HG03103 (cell line): Measurements from ENCODE around the gene RPS19.
"Not testable (repeated sequence)": the region's sequence is repeated elsewhere in the genome, so short reads cannot be mapped to it uniquely, and the experiment has no call there.

Experiments
- ATAC-seq: cut with Tn5 transposase; IDR thresholded peaks from one replicate; pipeline ENCODE4 v1.9.1; 2021; ENCODE audit warnings: low read depth; ENCODE audit not compliant: unreplicated experiment

Gene RPS19

DNA sequence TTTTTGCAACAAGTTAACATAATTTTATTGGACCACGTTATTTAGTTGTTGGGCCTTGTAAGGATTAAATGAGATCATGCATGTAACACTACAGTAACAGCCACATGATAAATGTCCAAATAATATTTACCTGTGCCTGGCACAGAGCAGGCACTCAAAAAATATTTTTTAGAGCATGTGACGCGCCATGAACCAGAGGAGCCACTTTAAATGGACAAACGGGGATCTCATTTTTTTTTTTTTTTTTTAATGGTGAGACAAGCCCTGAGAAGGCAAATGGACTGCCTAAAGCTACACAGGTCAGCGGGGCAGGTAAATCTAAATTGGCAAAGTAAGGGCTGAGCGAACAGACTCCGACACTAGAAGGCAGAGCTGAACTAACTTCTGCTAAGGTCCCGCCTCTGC is 840 bp upstream of the RPS19 start:
- no peak for ATAC-seq

- no peak for ATAC-seq
Measured at GRCh38 chr19:41860419-41861115, 512 bp downstream of the RPS19 start.

GRCh38 chr19:41861116-41861768 is 1.2 kb downstream of the RPS19 start:
- ATAC-seq = no peak

- no peak for ATAC-seq
Measured at GRCh38 chr19:41861846-41862245, 1.8 kb downstream of the RPS19 start.

- ATAC-seq = no peak
Measured at GRCh38 chr19:41862445-41862986, 2.5 kb downstream of the RPS19 start.

DNA sequence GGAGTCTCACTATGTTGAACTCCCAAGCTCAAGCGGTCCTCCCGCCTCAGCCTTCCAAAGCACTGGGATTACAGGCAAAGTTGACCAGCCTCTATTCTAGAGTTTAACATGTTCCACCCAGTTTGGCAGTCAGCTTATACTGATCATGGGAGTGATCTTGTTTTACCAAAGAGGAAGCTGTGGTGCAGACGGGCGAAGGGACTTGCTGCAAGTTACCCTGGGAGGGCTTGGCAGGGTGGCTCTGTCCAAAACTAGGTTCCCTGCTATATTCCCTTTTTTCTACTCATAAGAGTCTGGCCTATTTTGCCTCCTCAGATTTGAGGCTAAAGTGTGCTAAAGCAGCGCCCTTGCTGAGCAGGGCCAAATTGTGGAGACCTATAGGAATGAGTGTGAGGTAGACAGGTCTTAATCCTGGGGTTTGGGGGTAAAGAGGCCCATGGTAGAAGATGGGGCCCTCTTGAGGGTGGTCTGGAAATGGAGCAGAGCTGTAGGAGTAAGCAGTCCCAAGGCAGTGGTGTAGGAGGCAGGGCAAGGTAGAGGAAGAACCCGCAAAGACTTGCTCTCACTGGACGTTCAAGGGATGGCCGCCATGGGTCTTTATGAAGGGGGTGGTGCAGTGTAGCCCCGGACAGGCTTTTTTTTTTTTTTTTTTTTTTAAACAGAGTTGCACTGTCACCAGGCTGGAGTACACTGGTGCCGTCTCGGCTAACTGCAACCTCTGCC is 3.3 kb downstream of the RPS19 start:
- no peak for ATAC-seq

DNA sequence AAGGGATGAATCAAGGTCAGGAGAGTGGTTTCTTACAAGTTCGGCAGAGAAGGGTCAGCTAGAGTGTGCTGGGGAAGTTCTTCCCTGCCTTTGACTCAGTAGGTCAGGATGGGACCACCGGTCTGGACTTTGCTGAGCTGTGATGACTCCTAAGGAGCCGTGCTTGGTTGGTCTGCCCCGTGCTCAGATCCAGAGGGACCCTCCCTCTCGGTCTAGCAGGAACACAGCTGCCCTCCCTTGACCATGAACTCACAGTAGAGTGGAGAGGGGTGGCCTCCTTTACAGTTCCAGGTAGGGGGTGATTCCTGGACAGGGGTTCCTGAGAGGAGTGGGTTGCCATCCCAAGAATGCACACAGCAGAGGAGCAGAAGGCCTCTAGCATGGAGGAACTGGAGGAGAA is 4.3 kb downstream of the RPS19 start:
- no peak for ATAC-seq

DNA sequence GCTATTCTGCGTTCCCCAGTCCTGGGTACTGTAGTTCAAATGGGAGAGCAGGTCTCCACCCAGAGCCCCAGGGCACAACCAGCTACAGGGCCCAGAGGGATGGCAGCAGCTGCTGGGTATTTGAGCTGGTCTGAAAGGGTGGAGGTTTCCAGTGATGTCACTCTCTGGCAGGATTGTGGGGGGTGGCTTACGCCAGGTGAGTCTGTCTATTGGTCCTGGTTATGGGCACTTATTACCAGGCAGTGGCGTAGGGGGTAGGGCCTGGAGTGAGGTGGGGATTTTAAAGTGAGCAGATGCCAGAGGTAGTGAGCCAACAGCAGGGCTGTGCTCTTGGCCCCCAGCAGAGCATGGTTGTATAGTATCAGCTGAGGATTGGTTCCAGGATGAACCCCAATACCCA is 6.2 kb downstream of the RPS19 start:
- ATAC-seq = no peak

GRCh38 chr19:41868120-41868988 is 8.3 kb downstream of the RPS19 start:
- ATAC-seq = no peak

- no peak for ATAC-seq
Measured at GRCh38 chr19:41868989-41869300, 8.9 kb downstream of the RPS19 start.

GRCh38 chr19:41869374-41869955 is 9.4 kb downstream of the RPS19 start:
- no peak for ATAC-seq

DNA sequence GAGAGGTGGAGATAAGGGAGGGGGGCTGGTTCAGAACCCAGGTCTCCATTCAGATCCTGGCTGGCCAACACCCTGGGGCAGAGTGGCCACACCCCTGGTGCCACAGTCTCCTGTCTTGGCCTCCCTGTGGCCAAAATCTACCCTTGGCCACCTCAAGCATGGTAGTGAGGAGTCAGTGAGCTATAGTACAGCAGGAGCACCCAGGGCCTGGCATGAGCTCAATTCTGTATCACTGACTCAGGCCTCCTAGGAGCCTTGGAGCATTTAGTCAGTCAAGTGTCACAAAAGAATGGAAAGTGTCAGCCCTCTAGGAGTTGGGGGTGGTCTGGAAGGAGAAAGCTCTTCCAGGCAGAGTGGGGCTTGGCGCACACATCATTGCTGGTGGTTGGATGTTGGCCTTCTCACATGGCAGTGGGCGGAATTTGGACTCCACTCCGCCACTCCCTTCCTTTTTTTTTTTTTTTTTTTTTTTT is 10.4 kb downstream of the RPS19 start:
- ATAC-seq = no peak

- no peak for ATAC-seq
Measured at GRCh38 chr19:41871573-41872383, 11.7 kb downstream of the RPS19 start.

- no peak for ATAC-seq
Measured at GRCh38 chr19:41872384-41872774, 12.3 kb downstream of the RPS19 start.

- no peak for ATAC-seq
Measured at GRCh38 chr19:41872775-41873647, 13.0 kb downstream of the RPS19 start.

GRCh38 chr19:41875973-41876372 is 15.9 kb downstream of the RPS19 start:
- ATAC-seq = not testable (repeated sequence)

- peak; percentile 51 for ATAC-seq
Measured at GRCh38 chr19:41876847-41877832, 17.1 kb downstream of the RPS19 start, which contains the start of gene CD79A. Gene CD79A, plus strand, starts transcription at chr19:41877279. Its CDS starts 26 bp downstream, at chr19:41877305.
